GM19455 (cell line): ENCODE results near the gene CCSER1.
A peak's percentile ranks its signal among the peaks of the same experiment; 100 is the strongest.

Source experiments
- ATAC-seq: cut with Tn5 transposase; IDR thresholded peaks from one replicate; pipeline ENCODE4 v1.9.1; 2021; ENCODE audit not compliant: unreplicated experiment

Gene CCSER1

GRCh38 chr4:90127706-90128345, 632 bp downstream of the CCSER1 start:
- peak; percentile 34 for ATAC-seq

- ATAC-seq: no peak
Observed at GRCh38 chr4:90128961-90129495, 1.8 kb downstream of the CCSER1 start.

GRCh38 chr4:90130076-90130475, 2.9 kb downstream of the CCSER1 start:
- no peak for ATAC-seq

GRCh38 chr4:90137555-90137954, 10.4 kb downstream of the CCSER1 start:
- no peak for ATAC-seq

GRCh38 chr4:90142081-90142480, 14.9 kb downstream of the CCSER1 start:
- no peak for ATAC-seq

DNA sequence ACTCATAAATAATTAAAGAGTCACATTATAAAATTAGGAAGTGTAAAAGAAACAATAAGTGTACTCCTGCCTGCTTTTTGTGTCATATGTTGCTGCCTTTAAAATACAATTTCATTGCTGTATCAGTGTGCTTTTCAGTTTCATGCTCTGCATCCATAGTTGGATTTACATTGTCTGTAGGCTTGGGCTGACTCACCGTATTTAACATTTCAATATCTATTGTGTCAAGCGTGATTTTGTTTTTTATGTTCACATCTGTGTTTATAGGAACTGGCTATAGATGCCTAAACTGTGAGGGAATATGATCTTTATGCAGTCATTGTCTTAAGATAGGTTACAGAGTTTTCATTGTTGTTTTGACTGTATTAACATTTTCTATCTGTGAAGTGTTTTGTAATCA, 18.1 kb downstream of the CCSER1 start:
- no peak for ATAC-seq

DNA sequence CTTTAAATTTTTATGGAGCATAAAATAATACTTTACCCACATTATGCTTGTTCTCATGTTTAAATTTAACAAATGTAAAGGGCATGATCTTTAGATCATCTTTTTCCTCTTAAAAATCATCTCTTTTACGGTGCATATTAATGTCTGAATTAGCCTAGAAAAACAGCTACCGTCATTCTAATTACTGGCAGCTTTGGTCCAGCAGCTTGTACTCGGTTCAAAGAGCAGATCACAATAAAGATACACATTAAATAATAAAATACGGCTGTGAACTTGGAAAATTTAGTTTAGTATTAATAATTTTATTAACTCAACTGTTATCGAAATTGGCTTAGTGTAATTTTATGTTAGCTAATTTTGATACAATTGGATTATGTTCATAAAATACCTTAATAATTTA, 19.1 kb downstream of the CCSER1 start:
- ATAC-seq: no peak

DNA sequence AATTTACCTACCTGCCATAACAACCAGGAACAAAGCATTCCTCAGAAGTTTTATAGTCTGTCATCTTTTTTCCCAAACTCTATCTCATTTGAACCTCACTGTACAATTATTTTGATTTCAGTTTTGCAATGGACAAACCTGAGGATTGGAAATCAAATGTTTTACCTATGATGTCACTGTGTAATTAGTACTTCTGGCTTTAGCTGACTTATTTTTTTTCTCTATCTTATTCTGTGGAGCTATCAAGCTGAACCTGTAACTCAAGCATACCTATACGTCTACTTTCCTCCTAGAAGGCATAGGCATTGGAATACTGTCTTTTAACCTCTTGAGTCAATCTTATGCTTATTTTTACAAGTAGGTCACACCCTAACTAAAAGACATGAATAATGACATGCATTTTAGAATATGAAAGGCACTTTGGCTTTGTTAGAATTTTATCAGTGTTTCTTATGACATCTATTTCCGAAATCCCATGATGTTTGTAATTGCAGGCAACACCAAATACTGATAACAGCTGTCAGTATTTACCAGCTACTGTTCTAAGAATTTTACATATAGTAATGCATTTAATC, 21.5 kb downstream of the CCSER1 start:
- ATAC-seq: no peak

DNA sequence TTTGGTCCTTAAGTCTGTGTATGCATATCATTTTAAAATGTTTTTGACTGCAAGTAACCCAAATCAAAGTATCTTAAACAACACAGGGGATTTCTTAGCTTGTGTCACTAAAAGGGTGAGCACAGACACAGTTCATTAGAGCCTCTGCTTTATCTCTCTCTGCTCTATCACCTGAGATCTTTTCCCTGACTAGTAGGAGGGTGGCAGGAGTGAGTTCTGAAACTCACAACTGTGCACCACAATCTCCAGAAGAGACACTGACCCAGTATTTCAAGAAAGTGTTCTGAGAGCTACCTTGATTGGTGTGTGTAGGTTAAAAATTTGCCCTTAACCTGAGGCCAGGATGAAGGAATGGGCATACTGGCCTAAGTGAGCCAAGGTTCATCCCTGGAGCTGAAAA, 24.8 kb downstream of the CCSER1 start:
- ATAC-seq: no peak

DNA sequence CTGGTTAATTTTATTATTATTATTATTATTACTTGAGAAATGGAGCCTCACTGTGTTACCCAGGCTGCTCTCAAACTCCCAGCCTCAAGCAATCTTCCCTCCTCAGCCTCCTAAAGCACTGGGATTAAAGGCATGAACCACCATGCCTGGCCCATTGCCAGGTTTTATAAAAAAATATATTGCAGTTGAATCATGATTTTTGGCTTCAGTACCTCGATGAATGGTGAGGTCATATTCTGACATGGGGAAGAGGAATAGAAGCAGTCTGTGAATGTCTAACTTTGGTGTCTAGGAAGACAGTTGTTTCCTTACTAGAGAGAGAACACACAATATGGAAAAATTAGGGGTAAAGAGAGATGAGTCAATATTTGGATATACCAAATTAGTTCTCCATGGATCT, 32.0 kb downstream of the CCSER1 start:
- ATAC-seq: no peak

DNA sequence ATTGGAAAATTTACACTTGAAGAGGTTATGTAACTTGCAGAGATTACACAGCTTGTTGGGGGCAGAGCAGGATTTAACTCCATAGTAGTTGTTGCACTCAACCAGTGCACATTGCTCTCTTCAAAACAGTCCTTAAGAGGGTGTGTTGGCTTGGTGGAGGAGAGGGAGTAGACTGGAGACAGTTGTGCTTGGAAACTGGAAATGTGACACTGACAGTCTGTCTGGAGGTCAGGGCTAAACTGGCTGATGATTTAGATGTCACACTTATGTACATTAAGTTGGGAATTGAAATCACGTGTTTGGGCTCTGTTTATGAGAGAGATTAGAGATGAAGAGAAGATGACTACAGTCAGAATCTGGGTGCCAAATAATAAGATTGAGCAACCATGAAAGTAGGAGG, 32.9 kb downstream of the CCSER1 start:
- ATAC-seq: no peak

GRCh38 chr4:90162566-90162965, 35.4 kb downstream of the CCSER1 start:
- no peak for ATAC-seq

DNA sequence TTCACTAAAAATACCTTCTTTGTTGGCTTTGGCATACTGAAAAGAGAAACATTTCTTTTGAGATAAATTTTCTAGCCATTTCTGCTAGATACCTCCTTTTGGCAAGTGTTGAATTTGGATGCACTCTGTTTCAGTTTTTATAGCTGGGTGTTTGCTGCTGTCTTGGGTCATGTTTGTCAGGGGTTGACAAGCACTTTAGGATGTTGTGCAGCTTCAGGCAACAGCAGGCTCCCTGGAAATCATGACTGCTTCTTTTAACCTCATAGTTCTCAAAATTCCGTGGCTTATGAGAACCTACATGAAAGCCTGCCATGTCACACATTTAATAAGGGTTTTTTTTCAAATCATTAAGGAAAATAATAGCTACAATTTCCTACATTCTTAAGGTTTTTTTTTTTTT, 36.7 kb downstream of the CCSER1 start:
- ATAC-seq: no peak

DNA sequence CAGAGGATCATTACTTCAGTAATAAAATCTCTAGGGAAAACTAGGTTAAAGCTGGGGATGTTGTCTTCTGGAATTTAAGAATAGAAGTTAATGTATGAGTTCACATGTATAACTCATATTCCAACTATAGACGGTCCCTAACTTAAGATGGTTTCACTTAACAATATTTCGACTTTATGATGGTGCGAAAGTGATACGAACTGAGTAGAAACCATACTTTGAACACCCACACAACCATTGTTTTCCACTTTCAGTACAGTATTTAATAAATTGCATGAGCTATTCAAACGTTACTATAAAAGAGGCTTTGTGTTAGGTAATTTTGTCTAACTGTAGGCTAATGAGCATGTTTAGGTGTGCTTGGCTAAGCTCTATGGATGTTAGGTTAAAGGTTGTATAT, 38.7 kb downstream of the CCSER1 start:
- ATAC-seq: no peak

GRCh38 chr4:90171491-90171890, 44.3 kb downstream of the CCSER1 start:
- ATAC-seq: no peak

DNA sequence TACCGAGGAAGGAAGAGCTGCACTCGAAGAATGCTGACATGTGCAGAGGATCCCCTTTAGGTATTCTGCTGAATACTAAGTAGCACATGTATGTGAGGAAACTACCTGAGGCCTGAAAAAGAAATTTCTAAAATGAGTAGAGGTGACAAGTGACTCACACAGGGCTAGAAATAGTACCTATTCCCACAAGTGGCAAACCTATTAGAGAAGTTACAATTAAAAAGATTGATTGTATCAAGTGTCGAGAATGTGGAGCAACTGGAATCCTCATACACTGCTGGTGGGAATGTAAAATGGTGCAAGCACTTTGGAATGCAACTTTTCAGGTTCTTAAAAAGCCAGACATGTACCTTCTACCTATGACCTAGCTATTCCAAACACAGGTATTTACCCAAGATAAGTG, 47.4 kb downstream of the CCSER1 start:
- no peak for ATAC-seq

GRCh38 chr4:90181644-90182043, 54.5 kb downstream of the CCSER1 start:
- no peak for ATAC-seq

GRCh38 chr4:90183254-90183653, 56.1 kb downstream of the CCSER1 start:
- ATAC-seq: no peak

GRCh38 chr4:90184560-90184959, 57.4 kb downstream of the CCSER1 start:
- no peak for ATAC-seq

- no peak for ATAC-seq
Observed at GRCh38 chr4:90185416-90185815, 58.2 kb downstream of the CCSER1 start.

DNA sequence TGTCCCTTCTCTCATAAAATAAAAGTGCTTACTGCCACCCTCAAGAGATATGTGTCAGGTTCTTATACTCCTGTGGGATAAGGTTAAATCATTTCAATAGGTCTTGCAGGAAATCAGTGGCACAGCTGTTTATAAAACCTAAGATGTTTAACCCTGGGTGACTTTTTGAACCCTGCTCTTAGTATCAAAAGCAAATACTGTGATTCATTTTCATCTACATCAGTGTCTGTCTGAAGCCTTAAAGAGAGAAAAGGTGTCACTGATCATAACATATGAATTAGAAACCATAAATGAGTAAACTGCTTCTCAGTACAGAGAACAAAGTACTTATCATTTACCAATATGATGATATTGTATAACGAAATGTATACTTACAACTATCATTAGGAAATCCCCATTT, 59.0 kb downstream of the CCSER1 start:
- no peak for ATAC-seq

- ATAC-seq: no peak
Observed at GRCh38 chr4:90187148-90187884, 60.1 kb downstream of the CCSER1 start.
